ENCODE results near the gene PTCD1.

GRCh38 chr7:99397297-99397983 lies 41.2 kb downstream of the PTCD1 start:
- TF ChIP-seq CTCF (optimal IDR thresholded peaks at IDR 0.05 in 1 of 3, IDR thresholded peaks at IDR 0.05 in 1 of 3, conservative IDR thresholded peaks at IDR 0.05 in 1 of 3; ENCODE audit: extremely low read depth in 1 of 3, insufficient read depth in 2 of 3, low read length in 3 of 3): no peak
- TF ChIP-seq EZH2 (IDR thresholded peaks at IDR 0.05; ENCODE audit: low read length): no peak
